ENCODE data around the gene C1QTNF7. TPM values are rescaled to one million over a fixed set of nuclear protein-coding genes. Genes with fewer than 3 reads are reported as not detected.

C1QTNF7 gene
- total RNA-seq, 1 donor = not detected

- no peak for DNase-seq (ENCODE audit: low read depth in 2 of 3, low spot score in 2 of 3)
These were observed 27.5 kb downstream of the C1QTNF7 start for GRCh38 chr4:15455290-15455689.

GRCh38 chr4:15457406-15458201 is 29.8 kb downstream of the C1QTNF7 start:
- DNase-seq (ENCODE audit: low read depth in 2 of 3, low spot score in 2 of 3) = peak in 2 of 3 donors; percentile 58 to 71

GRCh38 chr4:15458616-15459015 is 30.8 kb downstream of the C1QTNF7 start:
- no peak for DNase-seq (ENCODE audit: low read depth in 2 of 3, low spot score in 2 of 3)

- DNase-seq (ENCODE audit: low read depth in 2 of 3, low spot score in 2 of 3) = no peak
These were observed 31.9 kb downstream of the C1QTNF7 start for GRCh38 chr4:15459706-15460105.

- DNase-seq (ENCODE audit: low read depth in 2 of 3, low spot score in 2 of 3) = no peak
These were observed 38.8 kb downstream of the C1QTNF7 start for GRCh38 chr4:15466596-15466995.

DNA sequence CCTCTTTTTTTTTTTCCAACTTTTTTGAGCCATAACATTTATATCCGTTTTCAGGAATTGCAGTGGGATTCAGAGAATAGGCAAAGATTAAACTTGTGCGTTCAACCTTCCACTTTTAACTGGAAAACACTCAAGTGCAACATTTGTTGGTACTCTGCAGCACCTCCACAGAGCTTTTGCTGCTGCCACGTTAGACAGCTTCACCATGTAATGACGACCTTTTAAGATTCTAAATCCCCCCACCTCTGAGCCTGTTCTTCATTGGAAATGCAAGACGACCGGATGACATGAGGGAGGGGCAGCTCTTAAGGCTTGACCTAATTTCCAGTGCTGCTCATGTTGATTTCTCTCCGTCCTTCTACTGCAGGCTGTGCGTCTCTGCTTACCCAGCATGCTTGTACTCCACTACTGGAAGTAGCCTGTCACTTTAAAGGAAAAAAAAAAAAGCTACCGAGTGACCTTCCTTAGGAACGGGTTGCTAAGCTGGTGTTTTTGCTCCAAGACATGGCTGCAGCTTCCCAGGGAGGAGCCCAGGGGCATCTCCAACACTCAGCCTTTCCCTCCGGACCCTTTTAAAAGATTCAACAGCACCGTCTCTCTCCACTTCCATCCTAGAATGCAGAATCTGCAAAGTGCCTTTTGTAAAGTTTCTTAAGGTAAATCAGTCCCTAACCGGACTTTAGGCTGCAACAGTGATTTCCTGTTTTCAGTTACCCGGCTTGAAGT is 41.7 kb downstream of the C1QTNF7 start, which contains the start of gene CC2D2A:
TSS of gene CC2D2A (plus strand) at position 481 of the 726 bp plus-strand sequence. CDS start 6,051 bp downstream, outside the sequence.
- no peak for DNase-seq (ENCODE audit: low read depth in 2 of 3, low spot score in 2 of 3)

- no peak for DNase-seq (ENCODE audit: low read depth in 2 of 3, low spot score in 2 of 3)
These were observed 42.3 kb downstream of the C1QTNF7 start for GRCh38 chr4:15470128-15470475.

DNA sequence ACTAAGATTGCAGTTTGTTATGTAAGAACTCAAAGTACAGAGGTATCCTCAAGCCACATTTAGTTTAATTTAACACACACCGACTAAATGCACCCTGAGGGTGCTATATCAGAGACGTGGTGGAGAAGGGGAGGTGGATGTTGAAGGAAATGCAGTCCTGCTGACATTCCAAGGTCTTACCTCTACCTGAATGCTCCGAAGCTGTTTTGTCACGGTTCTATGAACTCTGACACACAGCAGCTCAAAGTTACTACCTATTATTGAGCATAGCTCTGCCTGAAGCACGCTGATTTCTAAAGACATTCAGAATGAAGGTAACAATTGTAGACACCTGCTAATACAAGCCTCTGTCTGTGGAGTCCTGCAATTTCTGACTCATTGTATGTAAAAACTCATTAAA is 48.6 kb downstream of the C1QTNF7 start:
- no peak for DNase-seq (ENCODE audit: low read depth in 2 of 3, low spot score in 2 of 3)

DNA sequence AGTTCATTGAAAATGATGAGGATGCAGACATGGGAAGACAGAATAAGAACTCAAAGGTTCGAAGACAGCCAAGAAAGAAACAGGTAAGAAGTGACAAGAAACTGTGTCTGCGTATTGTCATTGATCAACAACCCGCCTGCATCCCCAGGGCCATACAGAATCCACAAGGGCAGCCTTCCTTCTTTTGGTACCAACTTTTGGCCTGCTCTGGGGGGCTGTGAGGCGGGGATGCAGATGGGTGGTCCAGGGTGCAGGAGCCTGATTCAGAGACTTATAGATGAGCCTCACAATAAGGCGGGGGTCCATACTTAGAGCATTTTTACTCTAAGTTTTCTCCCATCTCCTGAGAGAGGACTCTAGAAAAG is 50.9 kb downstream of the C1QTNF7 start:
- DNase-seq (ENCODE audit: low read depth in 2 of 3, low spot score in 2 of 3) = no peak

DNA sequence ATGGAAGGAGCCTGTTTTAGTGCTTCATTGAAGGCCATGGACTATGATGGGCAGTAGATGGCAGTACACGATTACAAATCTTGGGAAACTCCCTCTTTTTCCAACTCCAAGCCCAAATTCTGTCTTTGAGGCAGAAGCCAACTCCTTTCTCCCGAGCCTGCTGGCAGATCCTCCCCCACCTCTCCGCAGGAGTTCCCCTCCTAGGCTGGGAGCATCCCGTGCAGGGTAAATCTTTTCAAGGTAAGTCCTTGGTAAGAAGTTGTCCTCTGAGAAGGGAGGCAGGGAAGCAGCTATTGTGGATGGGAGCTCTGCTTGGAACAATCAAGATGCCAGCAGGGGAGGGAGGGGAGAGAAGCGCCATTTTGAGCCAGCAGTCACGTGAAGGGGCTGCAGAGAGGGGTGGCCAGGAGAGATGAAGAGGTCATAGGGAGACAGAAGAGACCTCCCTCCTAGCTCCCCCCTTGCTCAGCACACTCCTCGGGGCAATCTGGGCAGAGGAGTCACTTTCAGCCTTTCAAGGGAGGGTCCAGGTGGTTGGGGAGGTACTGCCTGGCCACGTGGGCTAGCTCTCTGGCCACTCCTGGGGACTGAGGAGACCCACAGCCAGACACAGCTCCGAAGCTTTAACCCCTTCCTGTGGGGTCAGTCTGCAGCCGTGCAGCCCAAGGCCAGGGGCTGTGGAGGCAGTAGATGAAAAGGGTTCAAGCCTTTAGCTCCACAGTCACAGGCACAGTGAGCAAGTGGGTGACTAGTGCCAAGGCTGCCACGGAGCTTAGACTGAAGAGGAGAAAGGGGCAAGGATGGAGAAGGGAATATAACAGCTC is 51.5 kb downstream of the C1QTNF7 start:
- DNase-seq (ENCODE audit: low read depth in 2 of 3, low spot score in 2 of 3) = peak in 2 of 3 donors; percentile 31 to 53

DNA sequence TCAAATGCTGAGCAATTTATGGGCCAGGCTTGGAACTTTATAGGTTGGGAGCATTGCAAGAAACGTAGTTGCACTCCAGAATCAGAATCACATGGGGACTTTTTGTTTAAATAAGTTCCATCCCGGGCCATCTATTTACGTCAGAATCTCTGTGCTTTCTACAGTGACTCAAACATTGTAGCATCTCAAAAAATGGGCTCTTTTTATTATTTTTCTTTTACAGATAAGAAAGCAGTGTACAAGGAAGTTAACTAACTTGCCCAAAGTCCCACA is 52.0 kb downstream of the C1QTNF7 start:
- DNase-seq (ENCODE audit: low read depth in 2 of 3, low spot score in 2 of 3) = no peak

DNA sequence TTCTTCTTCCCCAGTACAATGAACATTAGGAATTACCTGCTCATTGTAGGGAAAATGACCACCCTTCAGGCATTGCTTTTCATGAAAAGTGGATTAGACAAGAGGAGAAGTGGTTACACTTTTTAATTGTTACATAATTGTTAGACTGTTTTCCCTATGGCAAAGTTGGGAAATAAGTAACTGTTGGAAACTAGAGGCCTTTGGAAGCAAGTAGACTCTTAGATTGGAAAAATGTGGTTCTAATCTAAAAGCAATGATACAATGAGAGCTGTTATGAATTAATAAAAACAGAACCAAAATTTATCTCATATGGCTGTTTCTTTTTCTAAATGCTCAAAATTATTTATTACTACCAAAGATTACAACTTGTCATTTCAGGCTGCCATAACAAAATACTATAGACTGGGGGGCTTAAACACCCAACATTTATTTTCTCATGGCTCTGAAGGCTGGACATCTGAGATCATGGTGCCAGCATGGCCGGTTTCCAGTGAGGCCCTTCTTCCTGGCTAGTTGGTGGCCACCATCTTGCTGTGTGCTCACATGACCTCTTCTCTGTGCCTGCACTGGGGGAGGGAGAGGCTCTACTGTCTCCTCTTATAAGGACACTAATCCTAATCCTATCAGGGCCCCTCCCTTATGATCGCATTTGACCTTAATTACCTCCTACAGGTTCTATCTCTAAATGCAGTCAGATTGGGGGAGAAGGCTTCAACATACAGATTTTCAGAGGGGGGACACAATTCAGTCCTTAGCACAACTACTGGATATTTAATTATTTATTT is 54.3 kb downstream of the C1QTNF7 start:
- DNase-seq (ENCODE audit: low read depth in 2 of 3, low spot score in 2 of 3) = no peak

GRCh38 chr4:15482842-15483241 is 55.0 kb downstream of the C1QTNF7 start:
- DNase-seq (ENCODE audit: low read depth in 2 of 3, low spot score in 2 of 3) = no peak

- no peak for DNase-seq (ENCODE audit: low read depth in 2 of 3, low spot score in 2 of 3)
These were observed 60.3 kb downstream of the C1QTNF7 start for GRCh38 chr4:15488136-15488535.

DNA sequence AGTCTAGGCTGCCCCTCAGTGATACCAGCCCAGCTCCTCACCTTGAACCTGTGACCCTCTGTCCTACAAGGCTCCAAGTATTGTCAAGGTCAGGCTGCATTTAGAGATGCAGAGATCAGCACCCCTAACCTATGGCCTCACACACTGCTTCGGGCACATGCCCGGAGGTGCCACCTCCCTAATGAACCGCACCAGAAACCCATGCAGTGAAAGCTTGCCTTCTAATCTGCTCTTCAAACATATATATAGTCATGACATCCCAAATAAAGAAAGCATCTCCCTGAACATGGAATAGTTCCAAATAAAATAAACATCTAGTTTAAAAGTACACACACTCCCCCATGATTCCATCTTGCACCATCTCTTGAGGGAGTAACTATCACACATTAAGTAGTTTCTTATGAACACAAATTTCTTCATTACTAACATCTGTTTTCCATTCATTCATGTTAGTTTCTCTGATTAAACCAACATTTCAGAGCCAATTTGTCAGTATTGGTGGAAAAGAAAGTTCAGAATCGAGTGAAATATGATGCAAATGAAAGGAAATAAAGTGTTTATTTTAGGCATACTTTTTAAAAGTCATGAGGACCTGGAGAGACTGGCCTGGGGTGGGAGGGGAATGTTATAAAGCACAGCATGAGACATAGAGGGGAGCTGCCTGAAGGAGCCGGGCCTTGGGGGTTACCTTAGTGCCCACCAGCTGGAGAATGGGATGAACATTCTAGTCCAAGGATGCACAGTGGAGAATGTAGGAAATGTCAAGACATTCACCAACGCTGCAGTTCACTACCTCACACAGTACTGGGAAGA is 61.0 kb downstream of the C1QTNF7 start:
- no peak for DNase-seq (ENCODE audit: low read depth in 2 of 3, low spot score in 2 of 3)

- DNase-seq (ENCODE audit: low read depth in 2 of 3, low spot score in 2 of 3) = no peak
These were observed 61.7 kb downstream of the C1QTNF7 start for GRCh38 chr4:15489551-15489950.

DNA sequence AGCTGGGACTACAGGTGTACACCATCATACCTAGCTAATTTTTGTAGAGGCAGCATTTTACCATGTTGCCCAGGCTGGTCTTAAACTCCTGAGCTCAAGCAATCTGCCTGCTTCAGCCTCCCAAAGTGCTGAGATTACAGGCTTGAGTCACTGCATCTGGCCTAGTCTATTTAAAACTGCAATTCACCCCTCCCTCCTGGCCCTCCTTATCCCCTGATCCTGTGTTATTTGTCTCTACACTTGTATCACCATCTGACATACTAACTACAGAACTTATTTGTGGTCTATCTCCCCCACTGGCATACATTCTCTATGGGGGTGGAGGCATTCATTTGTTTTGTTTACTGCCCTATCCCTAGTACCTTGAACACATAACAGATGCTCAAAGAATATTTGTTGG is 65.6 kb downstream of the C1QTNF7 start:
- no peak for DNase-seq (ENCODE audit: low read depth in 2 of 3, low spot score in 2 of 3)

GRCh38 chr4:15495621-15496020 is 67.8 kb downstream of the C1QTNF7 start:
- DNase-seq (ENCODE audit: low read depth in 2 of 3, low spot score in 2 of 3) = no peak

Measured in hematopoietic multipotent progenitor cell (in vitro differentiated cells).